Keratinocyte (primary cell): Measurements from ENCODE around the gene GJD3. TPM values are rescaled to one million over a fixed set of nuclear protein-coding genes. Genes with fewer than 3 reads are reported as not detected.

Source experiments
- DNase-seq: peaks from one replicate; pipeline ENCODE4 v3.0.0-alpha.2; 2011; ENCODE audit warnings: low read depth, missing footprints, low spot score
- FAIRE-seq: peaks from 2 replicates; lab custom pipeline; 2011; peaks lifted over from hg19 to GRCh38; lab: Jason Lieb, UNC
- H2AFZ ChIP-seq: 2 replicates; pipeline ENCODE4 v1.6.0; 2012; ENCODE audit warnings: low read length, control low read depth, inconsistent platforms; ENCODE audit not compliant: control insufficient read depth
- H3K27ac ChIP-seq: 2 replicates; pipeline ENCODE4 v1.5.1; 2011; ENCODE audit warnings: low read length; ENCODE audit not compliant: control insufficient read depth, insufficient read depth
- H3K27me3 ChIP-seq: 3 replicates; pipeline ENCODE4 v1.6.0; 2011; ENCODE audit warnings: low read length; ENCODE audit not compliant: control insufficient read depth, insufficient read depth; ENCODE audit errors: extremely low read depth
- H3K36me3 ChIP-seq, 2 experiments: 2 replicates in 1 of 2; 3 replicates in 1 of 2; pipeline ENCODE4 v1.5.1; 2011; ENCODE audit warnings: low read length in 2 of 2, mild to moderate bottlenecking in 1 of 2; ENCODE audit not compliant: control insufficient read depth in 2 of 2, insufficient read depth in 2 of 2; ENCODE audit errors: extremely low read depth in 1 of 2
- H3K4me1 ChIP-seq: 3 replicates; pipeline ENCODE4 v1.5.1; 2011; ENCODE audit warnings: low read length; ENCODE audit not compliant: control insufficient read depth, insufficient read depth; ENCODE audit errors: extremely low read depth
- H3K4me2 ChIP-seq: 3 replicates; pipeline ENCODE4 v1.6.0; 2011; ENCODE audit warnings: low read depth, low read length; ENCODE audit not compliant: control insufficient read depth, insufficient read depth; ENCODE audit errors: extremely low read depth
- H3K4me3 ChIP-seq, 3 experiments: fragments of 200-600 bp in 1 of 3; sonication (generic) in 1 of 3; 2 replicates in 2 of 3; 3 replicates in 1 of 3; pipeline ENCODE4 v1.5.1; 2011 to 2016; ENCODE audit warnings: low read length in 3 of 3, mild to moderate bottlenecking in 3 of 3, control low read depth in 2 of 3, inconsistent platforms in 1 of 3, low read depth in 1 of 3, mixed read lengths in 1 of 3, mixed run types in 1 of 3, moderate library complexity in 1 of 3; ENCODE audit not compliant: control insufficient read depth in 2 of 3, insufficient read depth in 2 of 3; ENCODE audit errors: extremely low read depth in 1 of 3
- H3K79me2 ChIP-seq: 2 replicates; pipeline ENCODE4 v1.6.0; 2012; ENCODE audit warnings: low read length; ENCODE audit not compliant: control insufficient read depth, insufficient read depth
- H3K9ac ChIP-seq: 3 replicates; pipeline ENCODE4 v1.6.0; 2011; ENCODE audit warnings: low read length; ENCODE audit not compliant: control insufficient read depth, insufficient read depth; ENCODE audit errors: extremely low read depth
- H3K9me1 ChIP-seq: 3 replicates; pipeline ENCODE4 v1.6.0; 2011; ENCODE audit warnings: low read length; ENCODE audit not compliant: control insufficient read depth, insufficient read depth; ENCODE audit errors: extremely low read depth
- H3K9me3 ChIP-seq: 2 replicates; pipeline ENCODE4 v1.5.1; 2012; ENCODE audit warnings: low read depth, low read length; ENCODE audit not compliant: control insufficient read depth
- H4K20me1 ChIP-seq: 3 replicates; pipeline ENCODE4 v1.6.0; 2011; ENCODE audit warnings: low read length; ENCODE audit not compliant: control insufficient read depth, insufficient read depth; ENCODE audit errors: extremely low read depth
- EZH2 ChIP-seq: IDR thresholded peaks from one replicate; pipeline ENCODE4 v1.6.1; 2012; ENCODE audit warnings: inconsistent platforms, mild to moderate bottlenecking, low read length, moderate library complexity
- dilution Hi-C: fragments of 300-500 bp; cut with MboI; formaldehyde crosslinking; loops from one replicate; pipeline ENCODE4 v1.7.0; 2020; ENCODE audit warnings: low sequenced_read_pairs; ENCODE audit not compliant: extremely low pct_ligation_motif_present
- polyA plus RNA-seq, 5 experiments: library from polyadenylated mRNA; depleted of rRNA in 3 of 5; stranded (reverse) in 3 of 5; stranded (forward) in 1 of 5; unstranded in 1 of 5; fragments of >200 nt; gene quantifications; 1 replicate in 1 of 5; 2 replicates in 3 of 5; 3 replicates in 1 of 5; pipeline versions ENCODE4 v1.2.1 to v1.2.3, GENCODE V29; 2011 to 2012; ENCODE audit warnings: missing spikeins in 2 of 5, low read depth in 1 of 5, low replicate concordance in 1 of 5
- TF ChIP-seq, protein P1 (sequence below), 3 experiments: IDR thresholded peaks in 1 of 3; conservative IDR thresholded peaks in 1 of 3; optimal IDR thresholded peaks in 1 of 3; 2 replicates in 2 of 3; 3 replicates in 1 of 3; pipeline versions ENCODE3 to v1.5.1; 2011; ENCODE audit warnings: low read length in 3 of 3, mild to moderate bottlenecking in 3 of 3, moderate library complexity in 2 of 3, control low read depth in 1 of 3, inconsistent platforms in 1 of 3; ENCODE audit not compliant: insufficient read depth in 2 of 3; ENCODE audit errors: extremely low read depth in 1 of 3

GJD3 gene
- polyA plus RNA-seq, 1 donor (not counting 4 experiments of a cell fraction or from before 2014, with no cell fraction given) = not detected

GRCh38 chr17:40340327-40340726 is 24.2 kb downstream of the GJD3 start:
- TF ChIP-seq, protein P1, sequence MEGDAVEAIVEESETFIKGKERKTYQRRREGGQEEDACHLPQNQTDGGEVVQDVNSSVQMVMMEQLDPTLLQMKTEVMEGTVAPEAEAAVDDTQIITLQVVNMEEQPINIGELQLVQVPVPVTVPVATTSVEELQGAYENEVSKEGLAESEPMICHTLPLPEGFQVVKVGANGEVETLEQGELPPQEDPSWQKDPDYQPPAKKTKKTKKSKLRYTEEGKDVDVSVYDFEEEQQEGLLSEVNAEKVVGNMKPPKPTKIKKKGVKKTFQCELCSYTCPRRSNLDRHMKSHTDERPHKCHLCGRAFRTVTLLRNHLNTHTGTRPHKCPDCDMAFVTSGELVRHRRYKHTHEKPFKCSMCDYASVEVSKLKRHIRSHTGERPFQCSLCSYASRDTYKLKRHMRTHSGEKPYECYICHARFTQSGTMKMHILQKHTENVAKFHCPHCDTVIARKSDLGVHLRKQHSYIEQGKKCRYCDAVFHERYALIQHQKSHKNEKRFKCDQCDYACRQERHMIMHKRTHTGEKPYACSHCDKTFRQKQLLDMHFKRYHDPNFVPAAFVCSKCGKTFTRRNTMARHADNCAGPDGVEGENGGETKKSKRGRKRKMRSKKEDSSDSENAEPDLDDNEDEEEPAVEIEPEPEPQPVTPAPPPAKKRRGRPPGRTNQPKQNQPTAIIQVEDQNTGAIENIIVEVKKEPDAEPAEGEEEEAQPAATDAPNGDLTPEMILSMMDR (optimal IDR thresholded peaks at IDR 0.05 in 1 of 3, IDR thresholded peaks at IDR 0.05 in 1 of 3, conservative IDR thresholded peaks at IDR 0.05 in 1 of 3; ENCODE audit: extremely low read depth in 1 of 3, insufficient read depth in 2 of 3, low read length in 3 of 3) = no peak
- TF ChIP-seq EZH2 = no peak
- no peaks in the 10 kb centered on the region for H3K27me3 ChIP-seq
- no peak overlapping the region for H3K4me2 ChIP-seq
- no peak overlapping the region for H3K27ac ChIP-seq
- H4K20me1 ChIP-seq = peaks cover 3% of the 10 kb centered on the region
- H3K4me1 ChIP-seq = peaks cover 52% of the 10 kb centered on the region
- H3K9ac ChIP-seq = no peak overlapping the region
- FAIRE-seq (no peak), DNase-seq (no peak)
- H3K36me3 ChIP-seq = peaks cover 0 to 8% of the 10 kb centered on the region in 2 experiments
- H3K4me3 ChIP-seq = no peak overlapping the region
- H2AFZ ChIP-seq = no peak overlapping the region
- H3K9me1 ChIP-seq = no peaks in the 10 kb centered on the region
- H3K79me2 ChIP-seq = peaks cover 27% of the 10 kb centered on the region
- dilution Hi-C loops = no loop called here
- H3K9me3 ChIP-seq = no peaks in the 10 kb centered on the region

GRCh38 chr17:40338941-40339649 is 25.4 kb downstream of the GJD3 start:
- H3K4me3 ChIP-seq = no peak overlapping the region
- no peak overlapping the region for H3K27ac ChIP-seq
- H3K9me1 ChIP-seq = no peaks in the 10 kb centered on the region
- H3K4me1 ChIP-seq = peaks cover 40% of the 10 kb centered on the region
- no peak for TF ChIP-seq EZH2
- TF ChIP-seq, protein P1 (optimal IDR thresholded peaks at IDR 0.05 in 1 of 3, IDR thresholded peaks at IDR 0.05 in 1 of 3, conservative IDR thresholded peaks at IDR 0.05 in 1 of 3; ENCODE audit: extremely low read depth in 1 of 3, insufficient read depth in 2 of 3, low read length in 3 of 3) = no peak
- DNase-seq (no peak), FAIRE-seq (no peak)
- H3K36me3 ChIP-seq = peaks cover 0 to 8% of the 10 kb centered on the region in 2 experiments
- no peak overlapping the region for H3K9ac ChIP-seq
- dilution Hi-C loops = no loop called here
- H3K27me3 ChIP-seq = no peaks in the 10 kb centered on the region
- peaks cover 3% of the 10 kb centered on the region for H4K20me1 ChIP-seq
- peaks cover 30% of the 10 kb centered on the region for H3K79me2 ChIP-seq
- no peak overlapping the region for H3K4me2 ChIP-seq
- no peak overlapping the region for H2AFZ ChIP-seq
- H3K9me3 ChIP-seq = no peaks in the 10 kb centered on the region
